Right lobe of liver (tissue), 6 donors: ENCODE data around the gene AP4M1. TPM values are rescaled to one million over a fixed set of nuclear protein-coding genes. Genes with fewer than 3 reads are reported as not detected.
A peak's percentile ranks its signal among the peaks of the same experiment; 100 is the strongest.

Experiments used
- ATAC-seq, 4 donors: fragments of 200-7000 bp; cut with Tn5 transposase; one replicate each; pipeline ENCODE4 v1.9.1; 2020; ENCODE audit warnings: mild to moderate bottlenecking in 4 of 4, moderate library complexity in 4 of 4
- DNase-seq, 3 donors: peaks; one replicate each; pipeline ENCODE4 v3.0.0-alpha.2; 2020
- H3K27ac ChIP-seq, 3 donors: fragments of 200-600 bp; one replicate each; pipeline ENCODE4 v1.8.0; 2022
- H3K27me3 ChIP-seq, 2 donors: fragments of 200-600 bp; one replicate each; pipeline ENCODE4 v1.8.0; 2022
- H3K36me3 ChIP-seq, 4 donors: fragments of 200-600 bp; sonication (generic) in 1 of 4; one replicate each; pipeline versions ENCODE4 v1.5.1 to v1.8.0; 2017 to 2022; ENCODE audit warnings: control low read depth in 1 of 4
- H3K4me1 ChIP-seq, 4 donors: fragments of 200-600 bp; sonication (generic) in 1 of 4; one replicate each; pipeline versions ENCODE4 v1.5.1 to v1.8.0; 2017 to 2022; ENCODE audit warnings: control low read depth in 1 of 4
- H3K4me3 ChIP-seq, 3 donors: fragments of 200-600 bp; one replicate each; pipeline ENCODE4 v1.8.0; 2022
- H3K9me3 ChIP-seq, 4 donors: fragments of 200-600 bp; sonication (generic) in 1 of 4; one replicate each; pipeline versions ENCODE4 v1.5.1 to v1.8.0; 2017 to 2022; ENCODE audit warnings: control low read depth in 1 of 4
- POLR2A ChIP-seq: fragments of 450-650 bp; IDR thresholded peaks from one replicate; pipeline ENCODE4 v1.6.1; 2017; ENCODE audit warnings: antibody characterized with exemption, mild to moderate bottlenecking
- WGBS: methylation state at CpG from one replicate; pipeline ENCODE4 v1.1.6; 2018; ENCODE audit warnings: low coverage, low lambda C conversion rate; ENCODE audit not compliant: insufficient coverage; ENCODE audit errors: missing lambda C conversion rate; 5-methylcytosine and 5-hydroxymethylcytosine counted together
- intact Hi-C, 2 donors: fragments of 100-400 bp; cut with DNase I; formaldehyde crosslinking; loops; one replicate each; pipeline versions ENCODE4 v1.11.2 to v1.14.1; 2022
- total RNA-seq, 6 experiments: library from RNA; depleted of rRNA in 2 of 6; stranded (reverse); fragments of >200 nt in 2 of 6; fragmentation: NEBNext Ultra II Directional in 3 of 6; extraction: Animal tissue kit (Norgen Biotek cat#: 25700) in 3 of 6; gene quantifications; one replicate each; pipeline versions ENCODE4 v1.1.0 to v1.2.4, GENCODE V29; 2016 to 2023
- TF ChIP-seq, protein P1 (sequence below), 4 donors: fragments of 200-600 bp in 3 of 4; fragments of 450-650 bp in 1 of 4; IDR thresholded peaks; one replicate each; pipeline versions ENCODE4 v1.5.1 to v1.8.0; 2016 to 2022; ENCODE audit warnings: antibody characterized with exemption in 4 of 4, mild to moderate bottlenecking in 2 of 4
- donor health status: DM: no; HTN: yes; CAD: no.
- donor health status: DM: no; HTN: no; CAD: no.
- donor health status: DM: no; HTN: no; CAD: no.
- donor health status: DM: no; HTN: yes; CAD: no.
- donor health status: DM: no; HTN: yes; CAD: no.

AP4M1 gene
- total RNA-seq, 6 experiments from 2014 or later: 2.7 to 7.3 (median 4.3) TPM

DNA sequence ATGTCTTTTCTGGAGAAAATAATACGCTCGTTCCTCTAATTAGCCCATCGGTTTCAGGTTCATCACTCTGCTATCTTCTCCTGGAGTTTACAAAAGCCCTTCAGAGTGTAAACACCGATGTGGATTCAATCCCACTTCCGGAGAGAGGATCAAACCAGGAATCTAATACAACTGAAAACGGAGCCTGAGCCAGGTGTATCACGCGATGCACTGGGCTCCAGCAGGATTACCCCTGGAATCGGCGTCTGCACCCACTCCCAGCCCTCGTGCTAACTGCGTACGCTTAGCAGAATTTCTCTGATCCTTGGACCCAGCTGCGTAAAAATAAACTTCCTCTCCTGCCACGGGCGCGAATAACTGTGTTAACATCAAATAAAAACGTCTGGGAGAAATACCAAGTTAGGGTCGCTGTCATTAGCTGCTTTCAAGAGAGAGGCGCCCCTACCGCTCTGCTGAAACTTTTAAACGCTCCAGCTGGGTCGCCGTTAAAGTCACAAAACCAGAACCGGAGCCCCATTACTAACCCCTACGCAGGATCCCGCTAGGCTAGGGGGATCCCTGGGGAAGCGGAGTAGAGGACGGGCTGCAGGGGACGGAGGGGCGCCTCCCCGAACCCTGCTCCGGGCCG is 20.4 kb upstream of the AP4M1 start:
- Histone ChIP-seq H3K27me3 (no peaks in the 10 kb centered on the region), H3K4me1 (peaks cover 0 to 35% (median 12%) of the 10 kb centered on the region in 4 donors), H3K9me3 (no peaks in the 10 kb centered on the region), H3K27ac (peak overlapping the region; percentile 84 to 93 (median 92)), H3K4me3 (peak overlapping the region; percentile 96 to 99 (median 99)), H3K36me3 (peaks cover 0 to 14% (median 5%) of the 10 kb centered on the region in 4 donors)
- TF ChIP-seq, protein P1, sequence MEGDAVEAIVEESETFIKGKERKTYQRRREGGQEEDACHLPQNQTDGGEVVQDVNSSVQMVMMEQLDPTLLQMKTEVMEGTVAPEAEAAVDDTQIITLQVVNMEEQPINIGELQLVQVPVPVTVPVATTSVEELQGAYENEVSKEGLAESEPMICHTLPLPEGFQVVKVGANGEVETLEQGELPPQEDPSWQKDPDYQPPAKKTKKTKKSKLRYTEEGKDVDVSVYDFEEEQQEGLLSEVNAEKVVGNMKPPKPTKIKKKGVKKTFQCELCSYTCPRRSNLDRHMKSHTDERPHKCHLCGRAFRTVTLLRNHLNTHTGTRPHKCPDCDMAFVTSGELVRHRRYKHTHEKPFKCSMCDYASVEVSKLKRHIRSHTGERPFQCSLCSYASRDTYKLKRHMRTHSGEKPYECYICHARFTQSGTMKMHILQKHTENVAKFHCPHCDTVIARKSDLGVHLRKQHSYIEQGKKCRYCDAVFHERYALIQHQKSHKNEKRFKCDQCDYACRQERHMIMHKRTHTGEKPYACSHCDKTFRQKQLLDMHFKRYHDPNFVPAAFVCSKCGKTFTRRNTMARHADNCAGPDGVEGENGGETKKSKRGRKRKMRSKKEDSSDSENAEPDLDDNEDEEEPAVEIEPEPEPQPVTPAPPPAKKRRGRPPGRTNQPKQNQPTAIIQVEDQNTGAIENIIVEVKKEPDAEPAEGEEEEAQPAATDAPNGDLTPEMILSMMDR (IDR thresholded peaks at IDR 0.05): no peak
- TF ChIP-seq POLR2A: no peak
- ATAC-seq (peak; percentile 42 to 56 (median 54)), DNase-seq (peak; percentile 48 to 77 (median 70))
- WGBS: 1% methylated on average over 24 of the region's 34 CpGs
- intact Hi-C loops: no loop called here

DNA sequence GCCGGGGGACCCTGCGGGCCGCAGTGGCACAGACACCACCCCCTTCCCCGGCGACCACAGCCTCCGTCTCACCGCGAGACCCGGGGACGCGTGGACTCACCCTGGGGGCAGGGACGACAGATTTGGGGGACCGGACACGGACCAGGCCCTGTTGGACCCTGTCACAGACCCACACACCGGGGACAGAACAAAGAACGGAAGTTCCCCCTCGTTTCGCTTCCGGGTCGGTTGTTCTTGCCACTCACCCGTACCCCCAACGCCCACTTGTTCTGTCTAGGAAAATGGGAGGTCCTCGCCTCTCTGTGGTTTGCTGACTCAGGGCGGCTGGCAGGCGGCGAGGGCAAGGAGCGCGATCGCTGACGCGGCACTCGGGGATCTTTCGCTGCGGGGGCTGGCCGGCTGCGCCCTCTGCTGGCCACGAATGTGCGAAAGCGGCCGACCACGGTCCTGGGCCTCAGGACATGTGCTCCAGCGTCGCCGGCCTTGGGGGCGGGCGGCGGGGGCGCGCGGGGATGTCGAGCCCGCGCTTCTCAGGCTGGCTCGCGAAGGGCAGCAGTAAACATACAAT is 19.8 kb upstream of the AP4M1 start, which contains the start of gene ZNF3:
TSS of gene ZNF3 (minus strand) at position 189 of the 568 bp plus-strand sequence. CDS start 4,366 bp downstream, outside the sequence.
- H3K27ac ChIP-seq: peak within 1 kb of the TSS; percentile 84 to 93 (median 92)
- peak; percentile 90 to 95 (median 92) for ATAC-seq
- H3K4me1 ChIP-seq: peaks cover 0 to 35% (median 12%) of the 10 kb centered on the region in 4 donors
- H3K4me3 ChIP-seq: peak within 1 kb of the TSS; percentile 96 to 99 (median 99)
- intact Hi-C loops: no loop called here
- H3K9me3 ChIP-seq: no peaks in the 10 kb centered on the region
- WGBS: 1% methylated on average over 33 of the region's 55 CpGs
- H3K27me3 ChIP-seq: no peaks in the 10 kb centered on the region
- peak; percentile 97 to 99 (median 98) for DNase-seq
- TF ChIP-seq POLR2A: peak; percentile 79
- TF ChIP-seq, protein P1 (IDR thresholded peaks at IDR 0.05): peak; percentile 96 to 99 (median 97)
- peaks cover 0 to 8% (median 3%) of the 10 kb centered on the region in 4 donors for H3K36me3 ChIP-seq

DNA sequence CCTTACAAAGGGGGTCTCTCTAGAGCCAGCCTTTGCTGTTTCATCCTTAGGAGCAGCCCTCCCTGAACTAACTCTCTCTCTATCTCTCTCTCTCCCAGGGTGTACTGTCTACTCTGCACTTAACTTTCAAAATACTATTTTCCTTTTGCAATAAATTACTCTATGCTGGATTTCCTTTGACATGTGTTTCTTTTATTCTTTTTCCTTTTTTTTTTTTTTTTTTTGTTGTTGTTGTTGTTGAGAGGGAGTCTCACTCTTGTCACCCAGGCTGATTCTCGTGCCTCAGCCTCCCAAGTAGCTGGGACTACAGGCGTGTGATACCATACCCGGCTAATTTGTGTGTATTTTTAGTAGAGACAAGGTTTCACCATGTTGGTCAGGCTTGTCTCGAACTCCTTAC is 18.5 kb upstream of the AP4M1 start:
- Histone ChIP-seq H3K9me3 (no peaks in the 10 kb centered on the region), H3K4me1 (peaks cover 0 to 35% (median 12%) of the 10 kb centered on the region in 4 donors), H3K27ac (peak overlapping the region in 1 of 3 donors; percentile 54), H3K4me3 (no peak overlapping the region), H3K27me3 (no peaks in the 10 kb centered on the region), H3K36me3 (no peaks in the 10 kb centered on the region)
- DNase-seq (no peak), ATAC-seq (no peak)
- intact Hi-C loops: no loop called here
- WGBS: 67% methylated on average over 4 of the region's 4 CpGs
- no peak for TF ChIP-seq POLR2A
- TF ChIP-seq, protein P1 (IDR thresholded peaks at IDR 0.05): no peak

DNA sequence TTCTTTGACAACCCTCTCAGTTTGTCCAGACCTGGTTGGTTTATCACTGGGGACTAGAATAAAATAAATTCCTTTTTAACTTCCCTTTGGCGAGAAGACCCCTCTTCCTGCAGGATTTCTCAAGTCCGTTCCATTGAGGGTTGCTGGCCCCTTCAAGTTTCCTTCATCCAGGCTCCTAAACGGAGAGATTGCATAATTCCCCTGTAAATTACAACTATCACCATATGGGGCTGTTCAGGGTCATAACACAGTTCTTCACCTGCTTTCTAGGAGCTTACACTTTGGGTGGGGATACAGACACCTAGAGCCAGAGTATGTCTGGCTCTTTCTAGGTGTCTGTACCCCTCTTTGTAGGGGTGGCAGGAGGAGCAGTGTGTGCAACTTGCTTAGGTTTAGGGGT is 15.9 kb upstream of the AP4M1 start:
- TF ChIP-seq POLR2A: no peak
- ATAC-seq (no peak), DNase-seq (no peak)
- Histone ChIP-seq H3K9me3 (no peaks in the 10 kb centered on the region), H3K36me3 (peaks cover 0 to 2% (median 1%) of the 10 kb centered on the region in 4 donors), H3K27ac (no peak overlapping the region), H3K27me3 (no peaks in the 10 kb centered on the region), H3K4me3 (no peak overlapping the region), H3K4me1 (peaks cover 0 to 14% (median 5%) of the 10 kb centered on the region in 4 donors)
- intact Hi-C loops: no loop called here
- 39% methylated on average over 3 of the region's 3 CpGs for WGBS
